HG03354 (cell line): ENCODE results near the gene VPS18.

Experiments used
- ATAC-seq: cut with Tn5 transposase; IDR thresholded peaks from one replicate; pipeline ENCODE4 v1.9.1; 2021; ENCODE audit warnings: mild to moderate bottlenecking; ENCODE audit not compliant: unreplicated experiment, poor library complexity, severe bottlenecking

VPS18 gene

DNA sequence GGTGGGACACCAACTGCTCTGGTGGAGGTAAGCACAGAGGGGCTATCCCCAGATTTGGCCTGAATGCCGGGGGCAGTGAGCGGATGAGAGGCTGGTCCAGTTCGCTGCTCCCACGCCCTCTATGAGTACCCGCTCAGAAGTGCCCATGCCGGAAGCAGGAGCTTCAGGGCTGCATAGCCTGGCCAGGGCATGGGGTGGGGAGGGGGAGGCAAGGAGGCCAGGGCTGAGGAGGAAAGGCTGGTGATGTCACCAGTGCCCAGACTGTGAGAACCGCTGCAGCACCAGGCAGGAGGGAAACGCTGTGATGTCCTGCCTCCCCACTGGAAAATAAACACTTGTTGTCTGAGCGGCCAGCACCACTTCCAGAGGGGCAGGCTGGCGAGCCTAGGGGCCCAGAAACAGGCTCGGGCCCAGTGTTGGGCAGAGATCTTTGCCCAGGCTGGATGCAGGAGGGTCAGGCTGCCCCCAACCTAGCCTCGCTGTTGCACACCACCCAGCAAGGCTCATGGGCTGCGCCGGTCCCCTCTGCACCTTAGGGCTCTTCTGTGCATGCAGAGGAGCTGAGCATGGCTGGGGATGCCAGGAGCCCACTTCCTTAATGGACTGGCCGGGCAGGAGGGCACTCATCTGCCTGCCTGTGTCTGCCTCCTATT is 24.0 kb downstream of the VPS18 start:
- ATAC-seq: no peak

DNA sequence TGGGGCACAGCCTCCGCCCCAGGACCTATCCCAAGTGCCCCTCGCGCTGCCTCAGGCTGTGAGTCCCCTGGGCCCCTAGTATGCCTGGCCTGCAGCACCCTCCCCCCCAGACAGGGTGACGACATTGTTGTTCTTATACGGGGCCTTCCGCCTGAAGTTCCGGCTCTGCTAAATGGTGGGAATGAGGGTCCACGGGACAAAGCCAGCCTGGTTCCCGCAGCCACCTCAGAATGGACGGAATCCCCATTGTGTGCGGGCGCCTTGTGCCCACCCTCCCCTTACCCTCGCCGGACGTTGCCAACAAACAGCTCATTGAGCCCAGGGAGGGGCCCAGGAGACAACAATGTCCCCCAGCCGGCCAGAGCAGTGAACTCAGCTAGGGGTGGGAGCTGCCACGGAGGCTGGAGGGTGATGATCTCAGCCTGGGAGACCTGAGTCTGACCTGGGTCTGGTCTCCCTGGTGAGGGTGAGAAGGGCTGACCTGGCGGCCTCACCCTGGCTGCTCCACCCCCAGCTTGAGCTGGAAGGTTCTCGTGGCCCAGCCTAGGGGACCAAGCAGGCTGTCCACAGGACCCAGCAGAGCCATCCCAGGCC is 24.6 kb downstream of the VPS18 start:
- no peak for ATAC-seq

DNA sequence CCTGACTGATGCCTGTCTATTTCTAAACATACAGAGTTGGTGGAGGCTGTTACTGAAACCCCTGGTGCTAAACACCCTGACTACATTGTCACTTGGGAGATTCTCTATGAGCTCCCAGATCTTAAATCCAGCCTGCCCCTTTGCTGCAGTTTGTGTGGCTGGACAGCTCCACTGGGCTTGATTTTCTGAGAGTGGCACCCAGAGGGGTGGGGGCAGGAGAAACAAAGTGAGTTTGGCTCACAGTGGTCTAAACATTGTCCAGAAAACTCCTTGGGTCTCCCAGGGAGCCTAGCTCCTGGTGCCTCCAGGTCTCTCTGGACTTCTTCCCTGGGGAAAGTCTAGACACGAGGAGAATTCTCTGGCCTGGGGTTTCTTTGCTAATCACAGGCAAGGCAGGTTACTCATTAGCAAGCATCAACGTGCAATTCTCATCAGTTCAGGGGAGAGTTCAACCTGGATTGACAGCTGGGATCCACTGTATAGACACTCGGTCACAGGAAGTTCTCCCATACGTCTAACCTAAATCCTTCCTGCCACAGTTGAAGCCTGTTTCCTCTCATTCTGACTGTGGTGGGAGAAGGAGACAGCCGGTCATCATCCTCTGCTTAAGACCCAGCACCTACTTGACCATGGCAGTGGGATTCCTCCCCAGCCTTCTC is 27.8 kb downstream of the VPS18 start:
- ATAC-seq: no peak

DNA sequence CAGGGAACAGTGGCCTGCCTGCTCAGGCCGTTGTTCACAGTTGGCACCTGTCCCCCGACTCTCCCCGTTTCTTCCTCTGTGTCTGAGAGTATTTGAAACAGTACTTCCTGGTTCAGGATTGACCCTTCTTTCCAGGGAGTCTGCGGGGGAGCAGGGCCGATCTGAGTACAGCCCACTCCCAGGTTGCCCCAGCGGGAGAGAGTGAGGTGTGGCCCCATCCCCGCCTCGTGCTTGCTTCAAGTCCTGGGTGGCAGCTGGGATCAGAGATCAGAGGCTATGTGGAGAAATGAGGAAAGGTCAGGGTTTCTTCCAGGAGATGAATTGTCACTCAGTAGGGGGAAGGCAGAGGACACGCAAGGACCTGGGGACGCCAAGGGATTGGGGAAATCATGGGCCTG is 28.4 kb downstream of the VPS18 start:
- ATAC-seq: no peak

DNA sequence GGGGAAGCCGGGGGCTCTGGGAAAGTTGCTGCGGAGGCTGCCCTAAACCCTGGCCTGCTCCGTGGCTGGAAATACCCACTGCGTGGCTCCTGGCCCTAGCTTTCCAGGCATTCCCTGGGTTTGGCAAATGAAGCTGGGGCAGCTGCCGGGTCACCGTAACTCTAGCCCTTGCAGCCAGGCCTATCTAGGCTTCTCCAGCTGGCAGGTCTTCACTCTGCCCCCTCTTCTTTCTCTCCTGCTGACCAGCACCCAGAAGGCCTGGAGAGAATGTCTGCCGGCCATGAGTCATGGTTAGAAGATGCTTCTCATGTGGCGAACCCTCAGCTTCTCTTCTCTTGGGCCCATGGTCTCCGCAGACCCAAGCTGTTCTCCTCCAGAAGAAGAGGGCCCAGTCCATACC is 29.3 kb downstream of the VPS18 start:
- ATAC-seq: no peak

DNA sequence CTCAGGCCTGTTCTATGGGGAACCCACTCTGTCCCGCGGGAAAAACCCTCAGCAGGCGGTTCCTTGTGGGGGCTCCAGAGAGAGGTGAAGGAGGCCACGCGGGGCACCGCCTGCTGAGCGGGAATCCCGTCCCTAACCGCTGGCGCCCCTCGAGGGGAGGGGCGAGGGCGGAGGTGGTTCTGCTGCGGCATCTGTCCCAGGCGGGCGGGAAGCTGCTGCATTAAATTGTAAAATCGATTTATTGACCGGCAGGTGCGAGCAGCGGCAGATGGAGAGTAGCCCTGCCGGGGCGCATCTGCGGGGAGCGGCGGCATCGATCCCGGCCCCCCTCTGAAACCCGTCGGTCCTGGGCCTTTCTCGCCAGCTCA is 31.2 kb downstream of the VPS18 start:
- no peak for ATAC-seq

DNA sequence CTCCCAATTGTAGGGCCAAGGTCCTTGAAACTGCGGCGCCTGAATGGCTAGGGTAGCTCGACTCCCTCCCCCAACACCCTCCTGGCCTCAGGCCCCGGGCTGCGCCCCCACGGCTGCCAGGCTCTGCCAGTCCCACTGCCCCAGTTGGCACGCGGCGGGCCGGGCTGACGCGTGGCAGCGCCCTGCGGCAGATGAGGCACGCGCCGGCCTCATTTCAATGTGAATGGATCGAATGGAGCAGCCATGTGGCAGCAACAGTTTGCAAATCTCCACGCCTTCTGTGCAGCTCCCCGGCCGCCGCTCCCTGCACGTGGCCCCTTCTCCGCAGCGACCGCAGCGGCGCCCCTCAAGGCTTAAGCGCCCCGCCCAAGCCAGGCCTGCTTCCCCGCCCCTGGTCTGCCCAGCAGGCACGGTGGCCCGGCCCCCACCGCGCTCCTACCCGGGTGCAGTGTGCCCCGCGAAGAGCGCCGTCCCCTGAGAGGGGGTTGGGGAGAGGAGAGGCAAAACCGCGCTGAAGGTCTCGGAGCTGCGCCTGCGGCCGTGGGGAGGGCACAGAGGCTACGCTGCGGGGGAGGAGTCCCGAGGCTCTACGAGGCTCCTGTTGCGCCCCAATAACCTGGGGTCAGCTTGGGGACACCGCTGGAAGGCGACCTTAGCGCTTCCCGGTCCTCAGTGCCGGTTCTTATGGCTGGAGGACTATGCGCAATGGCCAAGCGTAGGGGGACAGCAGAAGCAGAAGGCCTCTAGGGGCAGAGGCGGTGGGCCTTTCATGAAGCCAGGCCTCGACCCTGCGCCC is 31.8 kb downstream of the VPS18 start:
- no peak for ATAC-seq

DNA sequence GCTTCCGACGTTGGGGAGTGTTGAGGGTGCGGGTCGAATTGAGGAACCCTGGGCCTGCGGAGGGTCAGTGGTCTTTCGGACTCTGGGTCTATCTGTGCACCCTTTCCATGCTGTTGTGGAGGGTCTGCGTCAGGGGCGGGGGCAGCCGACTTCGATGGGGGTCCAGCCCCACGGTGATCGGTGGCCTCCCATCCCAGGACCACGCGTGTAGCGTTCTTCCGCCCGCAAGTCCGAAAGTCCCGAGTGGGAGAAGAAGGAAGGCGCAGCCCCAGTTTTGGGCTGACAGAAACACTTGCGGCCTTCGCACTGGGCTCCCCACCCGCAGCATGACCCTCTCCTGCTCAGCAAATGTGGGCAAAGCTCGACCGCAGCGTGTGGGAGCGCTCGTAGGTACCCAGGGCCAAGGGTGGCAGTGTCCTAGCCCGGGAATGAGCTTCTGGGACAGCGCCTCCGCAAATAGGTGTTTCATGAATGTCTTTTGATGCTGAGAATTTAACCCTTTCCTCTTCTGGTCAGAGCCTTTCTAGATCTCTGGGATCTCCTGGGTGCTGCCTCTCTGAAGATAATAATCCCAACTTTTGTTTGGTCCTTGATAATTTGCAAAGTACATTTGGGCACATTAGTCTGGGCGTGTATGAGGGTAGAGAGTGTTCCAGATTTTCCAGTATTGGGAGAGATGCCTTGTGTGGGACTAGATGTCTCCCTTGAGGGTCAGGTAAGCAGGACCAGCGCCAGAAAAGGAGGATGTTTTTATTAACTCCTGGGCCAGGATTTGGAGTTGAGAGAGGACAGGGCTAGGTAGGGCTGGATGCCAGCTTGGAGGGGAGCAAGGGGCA is 32.6 kb downstream of the VPS18 start:
- ATAC-seq: no peak

DNA sequence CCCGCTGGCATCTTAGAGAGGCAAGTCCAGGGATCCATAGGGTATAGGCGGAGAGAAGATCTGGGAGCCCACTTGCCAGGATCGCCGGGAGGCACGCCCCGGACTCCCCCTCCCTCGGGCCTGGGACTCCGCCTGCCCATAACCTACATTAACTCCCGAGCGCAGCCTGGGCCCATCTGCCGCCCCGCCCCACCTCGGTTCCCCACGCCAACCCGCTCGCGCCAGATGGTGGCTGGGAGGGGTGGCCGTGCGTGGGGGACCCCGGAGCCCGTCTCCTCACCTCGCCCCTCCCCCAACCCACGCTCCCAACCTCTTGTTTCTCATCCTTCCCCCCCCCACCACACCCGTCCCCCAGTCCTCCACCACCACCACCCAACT is 33.2 kb downstream of the VPS18 start:
- no peak for ATAC-seq

DNA sequence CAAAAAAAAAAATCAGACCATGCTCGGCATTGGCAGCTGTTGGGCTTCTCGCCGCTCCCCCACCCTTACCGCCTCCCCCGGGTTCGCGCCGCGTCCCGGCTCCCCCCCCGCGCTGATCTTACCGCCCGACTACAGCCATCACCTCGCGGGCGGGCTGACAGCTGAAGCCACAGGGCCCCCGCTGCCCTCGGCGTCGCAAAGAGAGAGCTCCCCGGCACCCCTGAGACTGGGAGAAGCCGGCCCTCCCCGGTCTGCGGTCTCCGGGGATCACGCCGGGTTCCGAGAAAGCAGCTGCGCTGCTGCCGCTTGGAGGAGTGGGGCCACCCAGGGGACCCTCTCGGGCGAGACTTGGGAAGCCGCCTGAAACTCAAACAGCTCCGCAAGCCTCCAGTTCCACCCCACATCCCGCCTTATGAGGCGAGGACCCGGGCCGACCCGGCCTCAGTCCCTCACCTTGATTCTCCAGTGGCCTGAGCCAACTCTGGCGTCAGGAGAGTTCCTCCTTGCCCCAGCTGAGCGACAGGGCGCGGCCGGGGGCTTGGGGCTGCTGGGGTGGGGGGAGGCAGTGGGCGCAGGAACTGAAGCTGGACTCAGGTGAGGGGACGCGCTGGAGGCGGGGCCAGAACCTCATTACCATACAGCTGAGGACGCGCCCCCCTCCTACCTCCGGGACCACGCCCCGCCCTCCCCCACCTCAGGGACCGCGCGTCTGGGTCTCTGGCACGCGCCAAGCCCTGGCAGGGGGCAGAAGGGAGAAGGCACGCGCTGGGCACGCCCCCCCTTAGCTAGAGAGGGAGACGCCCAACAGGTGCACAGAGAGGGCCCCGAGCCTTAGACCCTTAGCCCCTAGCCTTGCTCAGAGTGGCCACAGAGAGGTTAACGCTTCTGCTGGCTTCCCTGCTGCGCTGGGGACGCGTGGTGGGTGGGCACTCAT is 33.9 kb downstream of the VPS18 start:
- ATAC-seq: no peak

DNA sequence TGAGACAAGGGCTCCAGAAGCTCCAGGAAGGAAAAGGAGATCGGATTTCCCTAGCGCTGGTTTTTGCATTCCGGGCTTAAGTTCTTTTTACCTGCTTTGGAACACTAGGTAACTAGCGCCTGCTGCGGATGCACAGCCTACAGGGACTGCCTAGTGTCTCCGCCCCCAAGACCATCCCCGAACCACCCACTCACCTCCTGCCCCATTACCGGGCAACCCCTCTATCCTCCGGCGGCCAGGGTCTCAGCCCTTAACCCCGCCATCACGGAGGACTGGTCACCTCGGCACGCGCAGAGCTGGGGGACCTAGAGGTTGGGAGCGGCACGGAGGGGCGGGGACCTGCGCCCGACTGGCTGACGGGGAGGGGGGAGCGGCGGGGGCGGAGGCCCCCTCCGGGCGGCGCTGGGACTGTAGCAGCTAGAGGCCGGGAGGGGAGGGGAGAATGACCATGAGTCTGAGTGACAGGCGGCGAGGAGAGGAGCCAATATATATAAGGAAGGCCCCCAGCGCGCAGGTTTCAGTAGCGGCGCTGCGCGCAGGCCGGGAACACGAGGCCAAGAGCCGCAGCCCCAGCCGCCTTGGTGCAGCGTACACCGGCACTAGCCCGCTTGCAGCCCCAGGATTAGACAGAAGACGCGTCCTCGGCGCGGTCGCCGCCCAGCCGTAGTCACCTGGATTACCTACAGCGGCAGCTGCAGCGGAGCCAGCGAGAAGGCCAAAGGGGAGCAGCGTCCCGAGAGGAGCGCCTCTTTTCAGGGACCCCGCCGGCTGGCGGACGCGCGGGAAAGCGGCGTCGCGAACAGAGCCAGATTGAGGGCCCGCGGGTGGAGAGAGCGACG is 34.8 kb downstream of the VPS18 start, which contains the start of gene DLL4:
DLL4 (plus strand) TSS at position 520 of the 839 bp plus-strand sequence. CDS start 329 bp downstream, outside the sequence.
- no peak for ATAC-seq

DNA sequence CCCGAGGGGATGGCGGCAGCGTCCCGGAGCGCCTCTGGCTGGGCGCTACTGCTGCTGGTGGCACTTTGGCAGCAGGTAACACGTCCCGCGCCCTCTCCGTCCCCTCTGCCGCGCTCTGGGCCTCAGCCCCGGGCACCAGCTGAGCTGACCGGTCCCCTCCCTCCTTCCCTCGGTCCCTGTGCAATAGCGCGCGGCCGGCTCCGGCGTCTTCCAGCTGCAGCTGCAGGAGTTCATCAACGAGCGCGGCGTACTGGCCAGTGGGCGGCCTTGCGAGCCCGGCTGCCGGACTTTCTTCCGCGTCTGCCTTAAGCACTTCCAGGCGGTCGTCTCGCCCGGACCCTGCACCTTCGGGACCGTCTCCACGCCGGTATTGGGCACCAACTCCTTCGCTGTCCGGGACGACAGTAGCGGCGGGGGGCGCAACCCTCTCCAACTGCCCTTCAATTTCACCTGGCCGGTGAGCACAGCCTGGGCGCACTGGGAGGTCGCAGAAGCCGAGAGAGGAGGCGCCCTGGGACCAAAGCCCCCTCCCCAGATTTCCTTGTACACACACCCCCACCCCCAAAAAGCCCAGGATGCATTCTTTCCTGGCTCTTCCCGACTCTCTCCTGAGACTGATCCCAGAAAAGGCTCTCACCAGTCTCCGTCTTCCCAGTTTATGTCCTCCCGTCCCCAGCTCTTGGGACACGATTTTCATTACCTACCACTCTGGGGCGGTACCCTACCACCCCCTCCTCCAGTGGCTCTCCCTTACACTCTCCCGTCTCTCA is 35.6 kb downstream of the VPS18 start:
- no peak for ATAC-seq

DNA sequence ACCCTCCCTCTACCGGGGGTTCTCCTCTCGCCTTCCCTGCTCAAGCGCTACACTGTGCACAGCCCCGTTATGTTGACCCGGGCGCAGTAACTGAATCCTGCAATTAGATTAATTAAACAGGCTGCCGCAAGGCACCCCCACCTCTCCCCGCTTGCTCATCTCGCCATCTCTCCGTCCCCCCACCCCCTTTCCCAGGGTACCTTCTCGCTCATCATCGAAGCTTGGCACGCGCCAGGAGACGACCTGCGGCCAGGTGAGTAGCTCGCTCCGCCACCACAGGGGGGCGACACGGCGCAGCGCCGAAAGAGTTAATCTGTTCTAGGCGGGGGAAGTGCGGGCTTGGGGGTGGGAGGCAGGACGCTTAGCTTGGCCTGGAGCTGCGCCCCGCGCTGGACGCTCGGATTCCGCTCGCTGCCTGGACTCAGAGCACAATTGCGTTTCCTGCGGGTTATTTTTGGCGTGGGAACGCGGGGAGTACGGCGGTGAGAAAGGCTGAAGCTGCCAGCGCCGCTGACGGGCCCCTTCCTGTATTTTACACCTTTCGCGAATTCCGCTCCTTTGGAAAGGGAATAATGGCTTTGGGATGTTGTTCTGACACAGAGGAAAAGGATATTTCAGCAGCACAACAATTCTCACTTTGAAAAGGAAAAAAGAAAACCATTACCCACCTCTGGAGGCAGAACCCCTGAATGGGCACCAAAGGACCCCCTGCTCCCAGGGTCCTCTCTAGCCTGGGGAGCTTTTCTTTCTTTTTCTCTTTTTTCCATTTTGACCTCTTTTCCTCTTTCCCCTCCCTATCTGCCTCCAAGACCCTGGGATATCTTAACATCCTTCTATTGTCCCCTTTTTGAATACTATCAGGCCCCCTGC is 36.4 kb downstream of the VPS18 start:
- ATAC-seq: no peak

DNA sequence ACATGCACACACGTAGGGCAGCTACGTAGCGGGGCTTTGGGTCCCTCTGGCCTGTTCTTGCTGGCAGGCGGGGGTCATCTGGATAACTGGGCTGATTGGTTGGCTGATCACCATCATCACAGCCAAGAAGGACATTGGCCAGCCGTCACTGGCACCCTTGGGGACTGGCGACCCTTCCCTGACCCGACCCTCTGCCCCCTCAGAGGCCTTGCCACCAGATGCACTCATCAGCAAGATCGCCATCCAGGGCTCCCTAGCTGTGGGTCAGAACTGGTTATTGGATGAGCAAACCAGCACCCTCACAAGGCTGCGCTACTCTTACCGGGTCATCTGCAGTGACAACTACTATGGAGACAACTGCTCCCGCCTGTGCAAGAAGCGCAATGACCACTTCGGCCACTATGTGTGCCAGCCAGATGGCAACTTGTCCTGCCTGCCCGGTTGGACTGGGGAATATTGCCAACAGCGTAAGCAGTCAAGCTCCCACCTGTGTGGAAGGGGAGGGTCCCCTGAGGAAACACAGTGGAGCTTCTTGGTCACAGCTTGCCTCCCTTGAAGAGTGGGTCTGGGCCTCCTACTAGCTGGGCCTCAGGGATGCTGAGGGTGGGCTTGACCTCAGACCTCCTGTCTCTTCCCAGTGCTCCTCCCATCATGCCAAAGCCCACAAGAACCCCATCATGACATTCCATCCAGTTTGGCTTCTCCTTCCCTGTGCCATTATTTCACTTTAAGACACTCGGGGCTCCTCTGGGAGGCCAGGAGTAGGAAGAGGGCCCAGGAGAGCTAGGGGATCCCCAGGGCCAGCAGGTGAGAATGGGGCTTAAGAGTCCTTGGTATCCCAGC is 37.3 kb downstream of the VPS18 start:
- no peak for ATAC-seq

DNA sequence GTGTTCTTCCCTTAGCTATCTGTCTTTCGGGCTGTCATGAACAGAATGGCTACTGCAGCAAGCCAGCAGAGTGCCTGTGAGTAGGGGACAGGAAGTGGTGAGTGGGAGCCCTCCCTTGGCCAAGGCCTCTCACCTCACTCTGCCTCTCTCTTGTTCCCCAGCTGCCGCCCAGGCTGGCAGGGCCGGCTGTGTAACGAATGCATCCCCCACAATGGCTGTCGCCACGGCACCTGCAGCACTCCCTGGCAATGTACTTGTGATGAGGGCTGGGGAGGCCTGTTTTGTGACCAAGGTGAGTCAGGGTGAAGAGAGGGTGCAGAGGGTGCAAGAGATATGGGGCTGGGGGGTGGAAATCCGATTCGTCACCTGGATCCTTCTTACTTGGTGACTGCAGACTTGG is 37.9 kb downstream of the VPS18 start:
- ATAC-seq: no peak
